Medulla oblongata (tissue), 1 donor: ENCODE measurements around the gene PARP1.
A peak's percentile ranks its signal among the peaks of the same experiment; 100 is the strongest.
"Not testable (repeated sequence)": the region's sequence is repeated elsewhere in the genome, so short reads cannot be mapped to it uniquely, and the experiment has no call there.

ENCODE experiments used
- DNase-seq: peaks from one replicate; pipeline ENCODE4 v3.0.0-alpha.2; 2015; ENCODE audit errors: extremely low spot score

The PARP1 gene

GRCh38 chr1:226351709-226352108 is 56.2 kb downstream of the PARP1 start:
- DNase-seq, result no peak

GRCh38 chr1:226350519-226350865 is 57.4 kb downstream of the PARP1 start:
- no peak for DNase-seq

- DNase-seq, result peak; percentile 12
Measured at GRCh38 chr1:226349801-226350518, 57.9 kb downstream of the PARP1 start.

GRCh38 chr1:226349081-226349480 is 58.8 kb downstream of the PARP1 start:
- DNase-seq, result no peak

GRCh38 chr1:226344441-226345259 is 63.2 kb downstream of the PARP1 start:
- DNase-seq, result no peak

GRCh38 chr1:226342656-226343055 is 65.2 kb downstream of the PARP1 start:
- DNase-seq, result no peak

GRCh38 chr1:226340111-226340510 is 67.8 kb downstream of the PARP1 start:
- not testable (repeated sequence) for DNase-seq

- DNase-seq, result no peak
Measured at GRCh38 chr1:226337276-226337875, 70.5 kb downstream of the PARP1 start.

- DNase-seq, result no peak
Measured at GRCh38 chr1:226335661-226336060, 72.2 kb downstream of the PARP1 start.

- DNase-seq, result no peak
Measured at GRCh38 chr1:226332947-226333346, 74.9 kb downstream of the PARP1 start.

- DNase-seq, result no peak
Measured at GRCh38 chr1:226329237-226329636, 78.7 kb downstream of the PARP1 start.

GRCh38 chr1:226327761-226328162 is 80.1 kb downstream of the PARP1 start:
- DNase-seq, result no peak

GRCh38 chr1:226325178-226325577 is 82.7 kb downstream of the PARP1 start:
- DNase-seq, result no peak

GRCh38 chr1:226324479-226324878 is 83.4 kb downstream of the PARP1 start:
- no peak for DNase-seq

GRCh38 chr1:226322986-226323385 is 84.9 kb downstream of the PARP1 start:
- no peak for DNase-seq

- no peak for DNase-seq
Measured at GRCh38 chr1:226320930-226321329, 87.0 kb downstream of the PARP1 start.

GRCh38 chr1:226318471-226318870 is 89.4 kb downstream of the PARP1 start:
- DNase-seq, result no peak

GRCh38 chr1:226314055-226314454 is 93.8 kb downstream of the PARP1 start:
- DNase-seq, result no peak

GRCh38 chr1:226312065-226312464 is 95.8 kb downstream of the PARP1 start:
- DNase-seq, result no peak

- DNase-seq, result no peak
Measured at GRCh38 chr1:226311376-226311775, 96.5 kb downstream of the PARP1 start.
